ENCODE data around the gene DNAAF5.

DNA sequence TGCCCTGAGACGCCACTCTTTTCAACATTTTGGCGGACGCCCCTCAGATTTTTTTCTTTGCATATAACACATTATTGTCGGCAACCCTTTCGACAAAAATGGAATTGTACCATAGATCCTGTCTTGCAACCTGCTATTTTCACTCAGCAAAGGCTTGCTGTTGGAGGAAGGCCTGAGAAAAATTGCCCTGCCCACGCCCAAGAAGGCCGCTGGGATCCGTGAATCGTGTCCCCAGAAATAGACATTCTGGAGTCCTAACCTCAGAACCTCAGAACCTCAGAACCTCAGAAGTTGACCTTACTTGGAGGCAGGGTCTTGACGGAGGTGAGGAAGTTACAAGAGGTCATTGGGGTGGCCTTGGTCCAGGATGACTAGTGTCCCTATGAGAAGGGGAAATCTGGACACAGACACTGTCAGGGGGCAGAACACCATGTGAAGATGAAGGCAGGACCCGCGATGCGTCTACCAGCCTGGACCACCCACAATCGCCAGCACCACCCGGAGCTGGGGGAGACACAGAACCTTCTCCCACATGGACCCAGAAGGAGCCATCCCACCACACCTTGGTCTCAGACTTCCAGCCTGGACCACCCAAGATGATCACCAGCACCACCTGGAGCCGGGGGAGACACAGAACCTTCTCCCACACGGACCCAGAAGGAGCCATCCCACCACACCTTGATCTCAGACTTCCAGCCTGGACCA is 19.1 kb upstream of the DNAAF5 start:
- TF ChIP-seq, protein P1, sequence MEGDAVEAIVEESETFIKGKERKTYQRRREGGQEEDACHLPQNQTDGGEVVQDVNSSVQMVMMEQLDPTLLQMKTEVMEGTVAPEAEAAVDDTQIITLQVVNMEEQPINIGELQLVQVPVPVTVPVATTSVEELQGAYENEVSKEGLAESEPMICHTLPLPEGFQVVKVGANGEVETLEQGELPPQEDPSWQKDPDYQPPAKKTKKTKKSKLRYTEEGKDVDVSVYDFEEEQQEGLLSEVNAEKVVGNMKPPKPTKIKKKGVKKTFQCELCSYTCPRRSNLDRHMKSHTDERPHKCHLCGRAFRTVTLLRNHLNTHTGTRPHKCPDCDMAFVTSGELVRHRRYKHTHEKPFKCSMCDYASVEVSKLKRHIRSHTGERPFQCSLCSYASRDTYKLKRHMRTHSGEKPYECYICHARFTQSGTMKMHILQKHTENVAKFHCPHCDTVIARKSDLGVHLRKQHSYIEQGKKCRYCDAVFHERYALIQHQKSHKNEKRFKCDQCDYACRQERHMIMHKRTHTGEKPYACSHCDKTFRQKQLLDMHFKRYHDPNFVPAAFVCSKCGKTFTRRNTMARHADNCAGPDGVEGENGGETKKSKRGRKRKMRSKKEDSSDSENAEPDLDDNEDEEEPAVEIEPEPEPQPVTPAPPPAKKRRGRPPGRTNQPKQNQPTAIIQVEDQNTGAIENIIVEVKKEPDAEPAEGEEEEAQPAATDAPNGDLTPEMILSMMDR (IDR thresholded peaks at IDR 0.05) = no peak
- no peak for TF ChIP-seq POLR2A (IDR thresholded peaks at IDR 0.05)

All from uterus (tissue), 2 donors.